GM12873 (cell line): ENCODE measurements around the gene HS3ST5.

Experiments used
- CTCF ChIP-seq: IDR thresholded peaks from 2 replicates; pipeline ENCODE4 v1.5.1; 2012; ENCODE audit warnings: low read depth, mild to moderate bottlenecking, moderate library complexity, low read length, control low read depth; ENCODE audit not compliant: insufficient read depth; ENCODE audit errors: missing control alignments

The HS3ST5 gene

GRCh38 chr6:114304304-114304887, 38.4 kb downstream of the HS3ST5 start:
- peak; percentile 38 for TF ChIP-seq CTCF

GRCh38 chr6:114301596-114302219, 41.1 kb downstream of the HS3ST5 start:
- TF ChIP-seq CTCF = no peak

DNA sequence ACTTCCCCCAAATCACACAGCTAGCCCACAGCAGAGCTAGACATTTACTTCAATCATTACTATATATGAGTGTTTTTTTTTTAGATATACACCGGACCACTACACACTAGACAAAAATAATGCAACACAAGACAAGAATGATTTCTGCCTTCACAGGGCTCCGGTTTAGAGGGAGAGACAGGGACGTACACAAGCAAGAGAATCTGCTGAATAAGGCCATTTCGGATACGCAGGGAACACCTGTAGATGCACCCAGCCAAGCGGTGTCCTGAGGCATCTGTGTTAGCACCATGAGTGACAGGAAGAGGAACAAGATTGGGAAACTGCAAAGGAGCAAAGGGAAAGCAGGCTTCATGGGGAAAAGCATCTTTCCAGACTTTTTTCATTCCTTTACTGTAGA, 45.7 kb downstream of the HS3ST5 start:
- no peak for TF ChIP-seq CTCF

- no peak for TF ChIP-seq CTCF
Measured at GRCh38 chr6:114292431-114292830, 50.4 kb downstream of the HS3ST5 start.

DNA sequence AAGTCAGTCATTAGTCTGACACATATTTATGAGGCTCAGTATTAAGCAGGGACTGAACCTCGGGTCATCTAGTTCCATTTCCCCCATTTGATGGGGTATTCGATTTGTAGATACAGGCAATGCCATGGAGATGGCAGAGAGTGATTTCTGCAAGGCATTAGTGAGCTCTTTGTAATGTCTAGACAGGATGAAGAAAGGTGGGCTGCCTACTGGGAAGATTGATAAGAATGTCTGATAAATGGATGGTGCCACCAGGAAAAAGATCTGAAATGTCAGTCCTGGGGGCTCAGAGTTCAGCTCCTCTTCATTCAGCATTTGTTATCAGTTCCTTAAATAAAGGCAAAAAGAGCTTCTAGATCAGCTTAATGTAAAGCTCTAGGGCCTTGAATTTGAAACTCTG, 51.4 kb downstream of the HS3ST5 start:
- no peak for TF ChIP-seq CTCF

DNA sequence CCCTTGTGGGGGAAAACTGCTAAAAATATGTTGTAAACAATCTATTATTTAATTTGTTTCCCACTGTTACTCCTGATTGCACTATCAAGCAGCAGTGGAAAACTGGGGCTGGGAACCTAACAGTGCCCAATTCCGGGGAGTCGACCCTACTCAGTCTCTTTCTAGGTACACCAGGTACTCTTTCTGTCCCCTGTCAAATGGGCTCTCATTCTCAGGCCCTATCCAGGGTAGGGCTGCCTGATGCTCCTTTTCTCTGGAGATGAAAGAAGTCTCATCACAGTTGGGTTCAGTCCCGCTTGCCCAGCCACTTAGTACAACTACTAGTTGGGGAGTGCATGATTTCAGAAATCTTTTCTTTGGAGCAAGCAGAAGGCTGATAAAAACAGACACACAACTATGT, 52.0 kb downstream of the HS3ST5 start:
- TF ChIP-seq CTCF = no peak

GRCh38 chr6:114288701-114289495, 53.9 kb downstream of the HS3ST5 start:
- TF ChIP-seq CTCF = no peak
